ENCODE data around the gene LANCL3. TPM values are rescaled to one million over a fixed set of nuclear protein-coding genes. Genes with fewer than 3 reads are reported as not detected.

LANCL3 gene
- total RNA-seq, 3 donors from 2014 or later: 4.3 to 6.9 (median 6.5) TPM

GRCh38 chrX:37653397-37654085, 82.1 kb downstream of the LANCL3 start:
- intact Hi-C loops (cut with DNase I, micrococcal nuclease): no loop called here
- ATAC-seq: no peak

GRCh38 chrX:37658343-37659030, 87.0 kb downstream of the LANCL3 start:
- ATAC-seq: no peak
- no peaks in the 10 kb centered on the region for H3K36me3 ChIP-seq (ENCODE audit: low read depth)
- no peak for DNase-seq
- TF ChIP-seq, protein P1, sequence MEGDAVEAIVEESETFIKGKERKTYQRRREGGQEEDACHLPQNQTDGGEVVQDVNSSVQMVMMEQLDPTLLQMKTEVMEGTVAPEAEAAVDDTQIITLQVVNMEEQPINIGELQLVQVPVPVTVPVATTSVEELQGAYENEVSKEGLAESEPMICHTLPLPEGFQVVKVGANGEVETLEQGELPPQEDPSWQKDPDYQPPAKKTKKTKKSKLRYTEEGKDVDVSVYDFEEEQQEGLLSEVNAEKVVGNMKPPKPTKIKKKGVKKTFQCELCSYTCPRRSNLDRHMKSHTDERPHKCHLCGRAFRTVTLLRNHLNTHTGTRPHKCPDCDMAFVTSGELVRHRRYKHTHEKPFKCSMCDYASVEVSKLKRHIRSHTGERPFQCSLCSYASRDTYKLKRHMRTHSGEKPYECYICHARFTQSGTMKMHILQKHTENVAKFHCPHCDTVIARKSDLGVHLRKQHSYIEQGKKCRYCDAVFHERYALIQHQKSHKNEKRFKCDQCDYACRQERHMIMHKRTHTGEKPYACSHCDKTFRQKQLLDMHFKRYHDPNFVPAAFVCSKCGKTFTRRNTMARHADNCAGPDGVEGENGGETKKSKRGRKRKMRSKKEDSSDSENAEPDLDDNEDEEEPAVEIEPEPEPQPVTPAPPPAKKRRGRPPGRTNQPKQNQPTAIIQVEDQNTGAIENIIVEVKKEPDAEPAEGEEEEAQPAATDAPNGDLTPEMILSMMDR (IDR thresholded peaks at IDR 0.05): no peak
- no peaks in the 10 kb centered on the region for H3K4me1 ChIP-seq (ENCODE audit: low read depth)
- H3K9me3 ChIP-seq: no peaks in the 10 kb centered on the region
- no peak overlapping the region for H3K4me3 ChIP-seq
- intact Hi-C loops (cut with DNase I, micrococcal nuclease): no loop called here

More at GRCh38 chrX:37653397-37654085, 82.1 kb downstream of the LANCL3 start:
- Histone ChIP-seq H3K4me3 (no peak overlapping the region), H3K4me1 (ENCODE audit: low read depth) (no peaks in the 10 kb centered on the region), H3K9me3 (no peaks in the 10 kb centered on the region), H3K36me3 (ENCODE audit: low read depth) (no peaks in the 10 kb centered on the region)
- TF ChIP-seq, protein P1 (IDR thresholded peaks at IDR 0.05): no peak
- DNase-seq: no peak

GRCh38 chrX:37659047-37659446, 87.6 kb downstream of the LANCL3 start:
- TF ChIP-seq, protein P1 (IDR thresholded peaks at IDR 0.05): no peak
- Histone ChIP-seq H3K4me3 (no peak overlapping the region), H3K4me1 (ENCODE audit: low read depth) (no peaks in the 10 kb centered on the region), H3K36me3 (ENCODE audit: low read depth) (no peaks in the 10 kb centered on the region), H3K9me3 (no peaks in the 10 kb centered on the region)
- DNase-seq (no peak), ATAC-seq (no peak)
- intact Hi-C loops (cut with DNase I, micrococcal nuclease): no loop called here

DNA sequence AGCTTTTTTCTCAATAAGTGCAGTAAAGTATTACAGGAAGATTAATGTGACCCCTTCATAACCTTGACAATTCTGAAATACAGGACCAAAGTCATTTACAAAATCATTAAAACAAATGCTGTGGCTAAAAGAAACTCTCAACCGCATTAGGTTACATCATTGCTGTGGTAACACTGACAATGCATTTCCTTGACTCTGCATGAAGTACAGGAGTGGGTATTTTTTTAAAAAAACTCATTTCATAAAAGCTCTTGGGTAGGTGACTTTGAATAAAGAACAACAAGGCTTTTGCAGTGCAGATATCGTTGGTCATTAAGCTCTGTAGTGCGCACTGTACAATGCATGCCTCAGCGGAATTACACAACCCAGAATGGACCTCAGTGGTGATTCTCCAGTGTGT, 90.7 kb downstream of the LANCL3 start:
- Histone ChIP-seq H3K36me3 (ENCODE audit: low read depth) (no peaks in the 10 kb centered on the region), H3K4me1 (ENCODE audit: low read depth) (no peaks in the 10 kb centered on the region), H3K9me3 (no peaks in the 10 kb centered on the region), H3K4me3 (no peak overlapping the region)
- TF ChIP-seq, protein P1 (IDR thresholded peaks at IDR 0.05): no peak
- intact Hi-C loops (cut with DNase I, micrococcal nuclease): no loop called here
- ATAC-seq (no peak), DNase-seq (no peak)

DNA sequence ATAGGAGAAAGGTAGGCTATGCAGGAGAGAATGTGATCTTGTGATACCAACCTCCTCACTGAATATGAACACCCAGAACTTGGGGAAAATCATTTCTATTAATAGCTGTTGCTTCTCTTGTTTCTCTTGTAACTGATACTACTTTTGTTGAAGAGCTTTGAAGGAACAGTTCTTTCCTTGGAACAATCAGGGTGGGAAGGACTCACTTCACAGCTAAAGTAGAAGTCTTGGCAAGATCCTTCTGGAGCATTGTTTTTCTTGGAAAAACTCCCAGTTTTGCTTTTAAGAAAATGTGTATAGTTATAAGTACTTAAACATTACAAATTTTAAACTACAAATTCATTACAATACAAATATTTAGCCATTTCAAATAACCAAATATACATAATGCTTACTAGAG, 95.1 kb downstream of the LANCL3 start:
- Histone ChIP-seq H3K9me3 (no peaks in the 10 kb centered on the region), H3K4me3 (no peak overlapping the region), H3K36me3 (ENCODE audit: low read depth) (no peaks in the 10 kb centered on the region), H3K4me1 (ENCODE audit: low read depth) (no peaks in the 10 kb centered on the region)
- DNase-seq: no peak
- intact Hi-C loops (cut with DNase I, micrococcal nuclease): no loop called here
- ATAC-seq: no peak
- TF ChIP-seq, protein P1 (IDR thresholded peaks at IDR 0.05): no peak
